ENCODE measurements around the gene PSMD14. TPM values are rescaled to one million over a fixed set of nuclear protein-coding genes. Genes with fewer than 3 reads are reported as not detected.

PSMD14 gene
- total RNA-seq, 1 experiment from 2014 or later, result 205 TPM

DNA sequence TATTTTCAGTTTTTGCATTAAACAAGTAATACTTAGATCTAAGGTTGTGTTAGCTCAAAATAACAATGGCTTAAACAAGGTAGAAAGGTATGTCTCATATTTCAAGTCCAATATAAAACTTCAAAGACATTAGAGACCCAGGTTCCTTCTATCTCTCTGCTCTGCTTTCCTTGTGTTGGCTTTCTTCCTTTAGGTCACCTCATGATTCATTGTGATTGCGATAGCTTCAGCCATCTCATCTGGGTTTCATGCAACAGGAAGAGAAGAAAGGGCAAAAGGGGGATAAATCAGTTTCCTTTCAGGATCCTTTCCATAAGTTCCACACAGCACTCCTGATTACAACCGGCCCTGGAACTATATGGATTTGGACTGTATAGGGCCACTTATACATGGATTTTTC lies 91.9 kb downstream of the PSMD14 start:
- H3K9me3 ChIP-seq (ENCODE audit: low read depth, low read length, poor library complexity, severe bottlenecking), result no peaks in the 10 kb centered on the region
- H3K4me3 ChIP-seq (ENCODE audit: low read depth, low read length, poor library complexity, severe bottlenecking), result no peak overlapping the region
- H3K27ac ChIP-seq (ENCODE audit: low read depth, low read length, poor library complexity, severe bottlenecking), result no peak overlapping the region
- POLR2A ChIA-PET (ENCODE audit: low non-redundant PET), result no interaction called here
- CTCF ChIA-PET, result no interaction called here
- BruUV-seq (replicated peaks), result no TSS peak
- intact Hi-C loops (cut with micrococcal nuclease; ENCODE audit: unreplicated experiment), result no loop called here
- TF ChIP-seq EZH2 (IDR thresholded peaks at IDR 0.05; ENCODE audit: borderline replicate concordance, low read depth, low read length, poor library complexity, severe bottlenecking), result no peak
- TF ChIP-seq, protein P1, sequence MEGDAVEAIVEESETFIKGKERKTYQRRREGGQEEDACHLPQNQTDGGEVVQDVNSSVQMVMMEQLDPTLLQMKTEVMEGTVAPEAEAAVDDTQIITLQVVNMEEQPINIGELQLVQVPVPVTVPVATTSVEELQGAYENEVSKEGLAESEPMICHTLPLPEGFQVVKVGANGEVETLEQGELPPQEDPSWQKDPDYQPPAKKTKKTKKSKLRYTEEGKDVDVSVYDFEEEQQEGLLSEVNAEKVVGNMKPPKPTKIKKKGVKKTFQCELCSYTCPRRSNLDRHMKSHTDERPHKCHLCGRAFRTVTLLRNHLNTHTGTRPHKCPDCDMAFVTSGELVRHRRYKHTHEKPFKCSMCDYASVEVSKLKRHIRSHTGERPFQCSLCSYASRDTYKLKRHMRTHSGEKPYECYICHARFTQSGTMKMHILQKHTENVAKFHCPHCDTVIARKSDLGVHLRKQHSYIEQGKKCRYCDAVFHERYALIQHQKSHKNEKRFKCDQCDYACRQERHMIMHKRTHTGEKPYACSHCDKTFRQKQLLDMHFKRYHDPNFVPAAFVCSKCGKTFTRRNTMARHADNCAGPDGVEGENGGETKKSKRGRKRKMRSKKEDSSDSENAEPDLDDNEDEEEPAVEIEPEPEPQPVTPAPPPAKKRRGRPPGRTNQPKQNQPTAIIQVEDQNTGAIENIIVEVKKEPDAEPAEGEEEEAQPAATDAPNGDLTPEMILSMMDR (conservative IDR thresholded peaks at IDR 0.05; ENCODE audit: low read depth, low read length), result no peak
- peaks cover 59% of the 10 kb centered on the region for H3K36me3 ChIP-seq (ENCODE audit: insufficient read depth, low read length, poor library complexity, severe bottlenecking)
- H3K27me3 ChIP-seq (replicated peaks; ENCODE audit: insufficient read depth, low read depth, low read length, poor library complexity), result no peaks in the 10 kb centered on the region
- H3K4me1 ChIP-seq (ENCODE audit: insufficient read depth, low read length, poor library complexity, severe bottlenecking), result no peaks in the 10 kb centered on the region
- no peak for DNase-seq (ENCODE audit: low spot score)

DNA sequence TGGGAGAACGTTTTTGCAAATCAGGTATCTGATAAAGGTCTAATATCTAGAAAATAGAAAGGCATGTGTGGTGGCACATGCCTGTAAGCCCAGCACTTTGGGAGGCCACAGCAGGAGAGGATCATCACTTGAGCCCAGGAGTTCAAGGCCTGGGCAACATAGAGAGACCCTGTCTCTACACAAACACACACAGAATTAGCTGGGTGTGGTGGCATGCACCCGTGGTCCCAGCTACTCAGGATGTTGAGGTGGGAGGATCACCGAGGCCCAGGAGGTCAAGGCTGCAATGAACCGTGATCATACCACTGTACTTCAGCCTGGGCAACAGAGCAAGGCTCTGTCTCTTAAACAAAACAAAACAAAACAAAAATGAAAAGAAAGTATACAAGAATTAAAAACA lies 94.1 kb downstream of the PSMD14 start:
- no TSS peak for BruUV-seq (replicated peaks)
- H3K4me3 ChIP-seq (ENCODE audit: low read depth, low read length, poor library complexity, severe bottlenecking), result no peak overlapping the region
- H3K36me3 ChIP-seq (ENCODE audit: insufficient read depth, low read length, poor library complexity, severe bottlenecking), result peaks cover 39% of the 10 kb centered on the region
- DNase-seq (ENCODE audit: low spot score), result no peak
- H3K4me1 ChIP-seq (ENCODE audit: insufficient read depth, low read length, poor library complexity, severe bottlenecking), result peaks cover 3% of the 10 kb centered on the region
- ChIA-PET POLR2A (ENCODE audit: low non-redundant PET) (no interaction called here), CTCF (no interaction called here)
- no peak overlapping the region for H3K27ac ChIP-seq (ENCODE audit: low read depth, low read length, poor library complexity, severe bottlenecking)
- intact Hi-C loops (cut with micrococcal nuclease; ENCODE audit: unreplicated experiment), result no loop called here
- H3K9me3 ChIP-seq (ENCODE audit: low read depth, low read length, poor library complexity, severe bottlenecking), result no peaks in the 10 kb centered on the region
- no peak for TF ChIP-seq EZH2 (IDR thresholded peaks at IDR 0.05; ENCODE audit: borderline replicate concordance, low read depth, low read length, poor library complexity, severe bottlenecking)
- TF ChIP-seq, protein P1 (conservative IDR thresholded peaks at IDR 0.05; ENCODE audit: low read depth, low read length), result no peak
- no peaks in the 10 kb centered on the region for H3K27me3 ChIP-seq (replicated peaks; ENCODE audit: insufficient read depth, low read depth, low read length, poor library complexity)

DNA sequence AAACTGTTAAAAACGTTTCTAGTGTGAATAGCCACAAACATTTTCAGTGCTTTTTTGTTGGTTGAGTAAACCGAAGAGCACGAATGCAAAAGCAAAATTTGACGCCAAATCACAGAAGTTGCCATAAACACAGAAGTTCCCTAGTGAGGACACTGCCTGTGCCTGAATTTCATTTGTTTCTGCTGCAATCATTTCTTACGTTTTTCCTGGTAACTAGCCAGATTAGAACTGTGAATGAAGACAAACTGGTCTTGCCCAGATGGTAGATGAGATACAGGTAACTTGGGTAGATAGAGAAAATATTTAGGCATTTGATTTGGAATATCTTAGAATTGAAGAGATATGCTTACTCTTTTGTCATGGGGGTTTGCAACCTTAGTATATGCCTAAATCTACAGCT lies 98.1 kb downstream of the PSMD14 start:
- peaks cover 22% of the 10 kb centered on the region for H3K36me3 ChIP-seq (ENCODE audit: insufficient read depth, low read length, poor library complexity, severe bottlenecking)
- CTCF ChIA-PET, result no interaction called here
- no peaks in the 10 kb centered on the region for H3K9me3 ChIP-seq (ENCODE audit: low read depth, low read length, poor library complexity, severe bottlenecking)
- no peak overlapping the region for H3K27ac ChIP-seq (ENCODE audit: low read depth, low read length, poor library complexity, severe bottlenecking)
- POLR2A ChIA-PET (ENCODE audit: low non-redundant PET), result no interaction called here
- peaks cover 3% of the 10 kb centered on the region for H3K4me1 ChIP-seq (ENCODE audit: insufficient read depth, low read length, poor library complexity, severe bottlenecking)
- no peak for TF ChIP-seq EZH2 (IDR thresholded peaks at IDR 0.05; ENCODE audit: borderline replicate concordance, low read depth, low read length, poor library complexity, severe bottlenecking)
- TF ChIP-seq, protein P1 (conservative IDR thresholded peaks at IDR 0.05; ENCODE audit: low read depth, low read length), result no peak
- no peaks in the 10 kb centered on the region for H3K27me3 ChIP-seq (replicated peaks; ENCODE audit: insufficient read depth, low read depth, low read length, poor library complexity)
- DNase-seq (ENCODE audit: low spot score), result no peak
- intact Hi-C loops (cut with micrococcal nuclease; ENCODE audit: unreplicated experiment), result no loop called here
- BruUV-seq (replicated peaks), result no TSS peak
- H3K4me3 ChIP-seq (ENCODE audit: low read depth, low read length, poor library complexity, severe bottlenecking), result no peak overlapping the region
